ENCODE results near the gene LEFTY2.

Gene LEFTY2

DNA sequence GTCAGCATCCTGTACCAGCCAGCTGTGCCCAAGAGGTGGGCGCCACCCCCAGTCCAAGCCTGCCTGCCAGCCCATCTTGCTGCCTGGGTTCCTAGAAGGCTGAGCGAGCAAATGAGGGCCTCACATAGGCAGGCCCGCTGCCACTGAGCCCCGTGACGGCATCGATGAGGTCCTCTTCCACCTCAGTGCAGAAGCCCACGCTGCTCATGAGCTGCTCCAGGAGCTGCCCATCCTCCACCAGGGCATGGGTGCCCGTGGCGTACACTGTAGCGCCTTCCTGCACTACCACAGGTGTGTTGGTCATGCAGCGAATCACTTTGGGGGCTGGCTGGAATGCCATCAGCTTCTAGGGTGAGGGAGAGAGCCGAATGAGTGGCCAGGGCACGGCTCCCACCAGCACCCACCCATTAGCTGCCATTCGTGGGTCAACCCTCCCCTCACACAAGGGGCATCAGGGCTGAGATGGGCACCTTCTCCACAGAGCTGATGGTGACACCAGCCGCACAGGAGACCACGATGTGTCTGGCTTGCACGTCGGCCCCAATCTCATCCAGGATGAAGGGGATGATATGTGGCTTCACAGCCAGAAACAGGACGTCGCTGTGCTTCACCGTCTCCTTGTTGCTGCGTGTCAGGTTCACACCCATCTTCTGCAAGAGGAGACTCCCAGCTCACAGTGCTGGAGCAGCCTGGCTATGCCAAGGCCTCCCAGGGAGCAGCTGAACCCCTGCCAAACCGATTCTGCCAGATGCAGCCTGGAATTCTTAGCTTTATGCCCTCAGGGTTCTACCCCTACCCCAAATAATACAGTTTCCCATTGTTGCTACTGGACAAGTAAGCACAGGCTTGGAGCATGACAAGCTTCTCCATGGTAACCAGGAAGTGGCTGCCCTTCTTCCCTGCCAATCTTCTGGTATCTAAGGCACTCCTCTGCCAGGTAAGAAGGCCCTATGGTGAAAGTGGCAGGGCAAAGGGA is 19.0 kb downstream of the LEFTY2 start:
- Histone ChIP-seq H3K9me3 (ENCODE audit: severe bottlenecking) (no peaks in the 10 kb centered on the region), H3K36me3 (ENCODE audit: low read depth) (peaks cover 25% of the 10 kb centered on the region), H3K4me1 (ENCODE audit: insufficient read depth, poor library complexity, severe bottlenecking) (peaks cover 21% of the 10 kb centered on the region), H3K4me3 (ENCODE audit: severe bottlenecking) (no peak overlapping the region), H3K27me3 (ENCODE audit: insufficient read depth, poor library complexity, severe bottlenecking) (no peaks in the 10 kb centered on the region), H3K27ac (ENCODE audit: poor library complexity, severe bottlenecking) (peak overlapping the region; percentile 77)
- TF ChIP-seq, protein P1, sequence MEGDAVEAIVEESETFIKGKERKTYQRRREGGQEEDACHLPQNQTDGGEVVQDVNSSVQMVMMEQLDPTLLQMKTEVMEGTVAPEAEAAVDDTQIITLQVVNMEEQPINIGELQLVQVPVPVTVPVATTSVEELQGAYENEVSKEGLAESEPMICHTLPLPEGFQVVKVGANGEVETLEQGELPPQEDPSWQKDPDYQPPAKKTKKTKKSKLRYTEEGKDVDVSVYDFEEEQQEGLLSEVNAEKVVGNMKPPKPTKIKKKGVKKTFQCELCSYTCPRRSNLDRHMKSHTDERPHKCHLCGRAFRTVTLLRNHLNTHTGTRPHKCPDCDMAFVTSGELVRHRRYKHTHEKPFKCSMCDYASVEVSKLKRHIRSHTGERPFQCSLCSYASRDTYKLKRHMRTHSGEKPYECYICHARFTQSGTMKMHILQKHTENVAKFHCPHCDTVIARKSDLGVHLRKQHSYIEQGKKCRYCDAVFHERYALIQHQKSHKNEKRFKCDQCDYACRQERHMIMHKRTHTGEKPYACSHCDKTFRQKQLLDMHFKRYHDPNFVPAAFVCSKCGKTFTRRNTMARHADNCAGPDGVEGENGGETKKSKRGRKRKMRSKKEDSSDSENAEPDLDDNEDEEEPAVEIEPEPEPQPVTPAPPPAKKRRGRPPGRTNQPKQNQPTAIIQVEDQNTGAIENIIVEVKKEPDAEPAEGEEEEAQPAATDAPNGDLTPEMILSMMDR (IDR thresholded peaks at IDR 0.05; ENCODE audit: poor library complexity, severe bottlenecking): no peak
- peak; percentile 76 for ATAC-seq (ENCODE audit: low read depth)
- peak; percentile 70 for DNase-seq (ENCODE audit: low spot score)

DNA sequence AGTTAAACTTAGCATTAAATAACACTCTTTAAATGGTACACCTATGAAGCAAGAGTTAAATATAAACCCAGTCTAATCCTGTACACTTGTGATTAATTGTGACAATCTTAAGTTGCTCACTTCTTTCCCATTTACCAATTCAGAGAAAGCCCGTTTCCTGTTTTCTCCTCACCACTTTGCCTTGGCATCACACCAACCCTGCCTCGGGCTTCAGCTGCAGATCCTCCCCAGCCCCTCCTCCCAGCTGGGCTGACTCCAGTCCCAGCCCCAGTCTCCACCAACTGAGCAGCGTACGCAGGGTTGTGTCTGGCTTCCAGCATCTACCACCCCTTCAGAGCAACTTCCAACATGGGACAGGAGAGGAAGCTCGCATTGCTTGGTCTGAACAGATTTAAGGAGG is 21.1 kb downstream of the LEFTY2 start:
- Histone ChIP-seq H3K27me3 (ENCODE audit: insufficient read depth, poor library complexity, severe bottlenecking) (no peaks in the 10 kb centered on the region), H3K9me3 (ENCODE audit: severe bottlenecking) (no peaks in the 10 kb centered on the region), H3K36me3 (ENCODE audit: low read depth) (peaks cover 25% of the 10 kb centered on the region), H3K27ac (ENCODE audit: poor library complexity, severe bottlenecking) (peak overlapping the region; percentile 56), H3K4me1 (ENCODE audit: insufficient read depth, poor library complexity, severe bottlenecking) (peaks cover 21% of the 10 kb centered on the region), H3K4me3 (ENCODE audit: severe bottlenecking) (no peak overlapping the region)
- DNase-seq (ENCODE audit: low spot score) (peak; percentile 73), ATAC-seq (ENCODE audit: low read depth) (peak; percentile 11; the same call in 2 of the 3 replicates)
- TF ChIP-seq, protein P1 (IDR thresholded peaks at IDR 0.05; ENCODE audit: poor library complexity, severe bottlenecking): no peak

DNA sequence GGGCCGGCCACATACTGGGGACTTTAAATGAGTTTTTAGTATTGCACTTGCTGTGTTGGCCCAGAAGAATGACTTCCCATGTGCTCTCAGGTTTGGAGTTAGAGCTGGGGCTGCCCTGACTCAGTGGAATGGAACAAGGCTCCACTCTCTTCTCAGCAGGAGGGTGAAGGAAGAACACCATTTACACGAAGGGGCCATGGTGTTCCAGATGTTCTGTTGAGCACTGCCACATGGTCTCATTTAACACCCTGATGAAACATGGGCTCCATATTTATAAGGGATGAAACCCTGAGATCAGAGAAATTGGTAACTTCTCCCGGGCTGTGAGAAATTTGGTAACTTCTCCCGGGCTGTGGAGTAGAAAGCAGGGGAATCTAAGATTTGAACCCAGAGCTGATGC is 22.7 kb downstream of the LEFTY2 start:
- H3K4me3 ChIP-seq (ENCODE audit: severe bottlenecking): no peak overlapping the region
- DNase-seq (ENCODE audit: low spot score): no peak
- no peak overlapping the region for H3K27ac ChIP-seq (ENCODE audit: poor library complexity, severe bottlenecking)
- TF ChIP-seq, protein P1 (IDR thresholded peaks at IDR 0.05; ENCODE audit: poor library complexity, severe bottlenecking): no peak
- H3K9me3 ChIP-seq (ENCODE audit: severe bottlenecking): no peaks in the 10 kb centered on the region
- H3K4me1 ChIP-seq (ENCODE audit: insufficient read depth, poor library complexity, severe bottlenecking): peaks cover 21% of the 10 kb centered on the region
- peaks cover 25% of the 10 kb centered on the region for H3K36me3 ChIP-seq (ENCODE audit: low read depth)
- no peak for ATAC-seq (ENCODE audit: low read depth)
- H3K27me3 ChIP-seq (ENCODE audit: insufficient read depth, poor library complexity, severe bottlenecking): no peaks in the 10 kb centered on the region

DNA sequence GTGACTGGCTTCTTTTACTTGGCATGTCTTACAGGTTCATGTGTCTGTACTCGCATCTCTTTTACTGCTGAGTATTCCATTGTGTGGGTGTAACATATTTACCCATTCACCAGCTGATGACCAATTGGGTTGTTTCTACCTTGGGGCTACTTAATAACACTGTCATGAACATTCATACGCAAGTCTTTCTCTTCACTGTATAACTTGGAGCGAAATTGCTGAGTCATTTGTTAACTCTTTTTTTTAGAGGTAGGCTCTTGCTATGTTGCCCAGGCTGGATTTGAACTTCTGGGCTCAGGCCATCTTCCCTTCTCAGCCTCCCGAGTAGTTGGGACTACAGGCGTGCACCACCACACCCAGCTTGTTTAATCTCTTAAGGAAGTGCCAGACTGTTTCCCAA is 23.5 kb downstream of the LEFTY2 start:
- H3K4me3 ChIP-seq (ENCODE audit: severe bottlenecking): no peak overlapping the region
- H3K27me3 ChIP-seq (ENCODE audit: insufficient read depth, poor library complexity, severe bottlenecking): no peaks in the 10 kb centered on the region
- H3K9me3 ChIP-seq (ENCODE audit: severe bottlenecking): no peaks in the 10 kb centered on the region
- ATAC-seq (ENCODE audit: low read depth) (peak; percentile 35; the same call in 2 of the 3 replicates), DNase-seq (ENCODE audit: low spot score) (no peak)
- no peak overlapping the region for H3K27ac ChIP-seq (ENCODE audit: poor library complexity, severe bottlenecking)
- H3K4me1 ChIP-seq (ENCODE audit: insufficient read depth, poor library complexity, severe bottlenecking): peaks cover 15% of the 10 kb centered on the region
- TF ChIP-seq, protein P1 (IDR thresholded peaks at IDR 0.05; ENCODE audit: poor library complexity, severe bottlenecking): no peak
- H3K36me3 ChIP-seq (ENCODE audit: low read depth): peaks cover 20% of the 10 kb centered on the region

DNA sequence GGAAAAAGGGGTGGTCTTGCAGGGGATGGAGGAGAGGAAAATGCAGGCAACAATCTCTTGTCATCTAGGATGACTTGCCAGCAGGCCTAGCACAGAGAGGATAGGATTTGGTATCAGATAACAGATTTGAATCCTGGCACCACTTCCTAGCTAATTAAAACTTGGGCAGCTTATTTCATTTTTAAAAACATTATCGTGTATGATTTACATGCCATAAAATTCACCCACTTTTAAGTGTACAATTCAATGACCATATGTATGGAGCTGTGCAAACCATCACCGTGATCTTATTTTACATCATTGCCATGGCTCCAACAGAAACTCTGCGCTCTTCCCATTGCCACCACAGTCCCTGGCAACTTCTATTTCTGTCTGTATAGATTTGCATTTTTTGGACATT is 23.9 kb downstream of the LEFTY2 start:
- DNase-seq (ENCODE audit: low spot score) (no peak), ATAC-seq (ENCODE audit: low read depth) (no peak)
- Histone ChIP-seq H3K9me3 (ENCODE audit: severe bottlenecking) (no peaks in the 10 kb centered on the region), H3K27ac (ENCODE audit: poor library complexity, severe bottlenecking) (no peak overlapping the region), H3K36me3 (ENCODE audit: low read depth) (peaks cover 20% of the 10 kb centered on the region), H3K4me3 (ENCODE audit: severe bottlenecking) (no peak overlapping the region), H3K27me3 (ENCODE audit: insufficient read depth, poor library complexity, severe bottlenecking) (no peaks in the 10 kb centered on the region), H3K4me1 (ENCODE audit: insufficient read depth, poor library complexity, severe bottlenecking) (peaks cover 14% of the 10 kb centered on the region)
- TF ChIP-seq, protein P1 (IDR thresholded peaks at IDR 0.05; ENCODE audit: poor library complexity, severe bottlenecking): no peak

Data from RWPE2 (cell line).